OCI-M2 (cell line): ENCODE data around the gene KLK15.
"Not testable (repeated sequence)": the region's sequence is repeated elsewhere in the genome, so short reads cannot be mapped to it uniquely, and the experiment has no call there.

ENCODE experiments used
- DNase-seq: peaks from one replicate; lab custom pipeline; 2025; ENCODE audit not compliant: unreplicated experiment; lab: John Stamatoyannopoulos, UW

The KLK15 gene

DNA sequence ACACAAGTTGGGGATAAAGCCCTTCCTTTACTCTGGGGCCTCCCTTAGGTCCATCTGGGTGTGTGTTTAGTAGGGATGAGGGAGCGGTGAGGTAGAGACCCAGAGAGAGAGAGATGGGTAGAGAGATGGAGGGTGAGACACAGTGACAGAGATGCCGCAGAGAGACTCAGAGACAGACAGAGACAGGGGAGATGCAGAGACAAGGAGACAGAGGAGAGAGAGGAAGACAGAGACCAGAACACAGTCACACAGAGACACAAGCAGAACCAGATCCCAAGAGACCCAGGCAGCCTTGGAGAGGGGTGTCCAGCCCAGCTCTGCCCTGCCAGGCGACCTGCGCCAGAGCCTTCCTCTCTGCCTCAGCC, 12.1 kb downstream of the KLK15 start:
- no peak for DNase-seq

DNA sequence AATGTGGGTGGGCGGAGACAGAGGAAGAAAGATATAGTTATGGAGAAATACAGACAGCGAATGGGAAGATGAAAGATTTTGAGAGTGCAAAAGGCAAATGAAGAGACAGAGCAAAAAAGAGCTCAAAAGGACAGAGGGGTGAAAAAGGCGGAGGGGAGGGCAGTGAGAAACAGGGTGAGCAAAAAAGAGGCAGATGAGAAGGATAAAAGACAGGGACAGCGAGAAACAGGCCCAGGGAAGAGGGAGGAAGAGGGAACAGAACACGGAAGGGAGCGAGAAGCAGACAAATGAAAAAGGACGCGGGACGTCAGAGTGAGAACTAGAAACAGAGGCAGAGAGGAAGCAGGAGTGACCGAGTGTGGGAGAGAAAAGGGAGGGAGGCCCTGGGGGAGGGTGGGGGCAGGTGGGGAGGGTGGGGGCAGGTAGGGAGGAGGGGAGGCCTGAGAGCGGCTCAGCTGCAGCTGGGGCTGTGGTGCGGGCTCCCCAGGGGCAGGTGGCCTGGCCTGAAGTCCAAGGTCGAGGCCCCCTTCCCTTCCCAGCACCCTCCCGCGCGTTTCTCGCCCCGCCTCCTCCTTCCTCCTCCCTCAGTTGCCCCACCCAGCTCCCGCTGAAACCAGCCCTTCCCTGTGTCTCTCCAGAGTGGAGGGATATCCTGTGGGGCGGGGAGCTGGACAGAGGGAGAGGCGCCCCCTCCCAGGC, 12.7 kb downstream of the KLK15 start:
- no peak for DNase-seq

DNA sequence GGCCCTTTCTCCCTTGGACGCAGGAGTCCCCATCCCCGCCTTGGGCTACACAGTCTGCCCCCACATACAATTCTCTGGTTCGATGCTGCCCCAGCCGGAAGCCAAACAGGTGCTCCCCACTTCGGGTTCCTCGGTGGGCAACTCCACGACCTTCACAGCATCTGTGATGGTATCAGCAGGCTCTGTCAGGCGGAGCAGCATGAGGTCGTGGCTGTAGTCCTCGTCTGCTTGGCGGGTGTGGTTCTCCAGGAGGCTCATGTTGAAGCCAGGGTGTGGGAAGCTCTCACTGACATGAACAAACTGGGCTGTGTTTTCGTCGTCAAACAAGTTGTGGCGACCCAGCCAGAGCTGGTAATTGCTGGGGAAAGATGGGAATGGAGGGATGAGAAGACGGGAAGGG, 13.3 kb downstream of the KLK15 start:
- no peak for DNase-seq

GRCh38 chr19:50819636-50820035, 13.7 kb downstream of the KLK15 start:
- DNase-seq: no peak

DNA sequence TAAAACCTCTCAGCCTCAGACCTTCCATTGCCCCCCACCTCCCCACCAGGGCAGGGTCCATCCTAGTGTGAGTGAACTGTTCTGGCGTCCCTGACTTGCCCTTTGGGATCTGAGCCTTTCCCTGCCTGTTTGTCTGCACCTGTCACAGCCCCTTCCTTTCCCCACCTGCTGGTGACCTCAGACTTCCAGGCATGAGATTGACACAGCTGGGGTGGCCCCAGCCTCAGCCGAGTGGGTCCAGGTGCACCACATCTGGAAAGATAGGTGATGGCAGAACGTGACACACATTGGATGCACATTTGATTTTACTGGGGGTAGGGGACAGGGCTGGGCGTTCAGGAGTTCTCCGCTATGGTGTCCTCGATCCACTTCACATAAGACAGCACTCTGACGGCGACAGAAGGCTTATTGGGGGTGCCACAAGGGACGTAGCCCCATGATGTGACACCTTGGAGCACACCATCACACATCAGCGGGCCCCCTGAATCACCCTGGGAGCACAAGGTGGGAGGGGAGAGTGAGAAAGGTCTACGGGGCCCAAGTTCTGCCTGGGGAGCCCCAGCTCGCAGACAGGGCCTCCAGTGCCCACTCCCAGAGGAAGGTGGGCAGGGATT, 14.4 kb downstream of the KLK15 start:
- no peak for DNase-seq

DNA sequence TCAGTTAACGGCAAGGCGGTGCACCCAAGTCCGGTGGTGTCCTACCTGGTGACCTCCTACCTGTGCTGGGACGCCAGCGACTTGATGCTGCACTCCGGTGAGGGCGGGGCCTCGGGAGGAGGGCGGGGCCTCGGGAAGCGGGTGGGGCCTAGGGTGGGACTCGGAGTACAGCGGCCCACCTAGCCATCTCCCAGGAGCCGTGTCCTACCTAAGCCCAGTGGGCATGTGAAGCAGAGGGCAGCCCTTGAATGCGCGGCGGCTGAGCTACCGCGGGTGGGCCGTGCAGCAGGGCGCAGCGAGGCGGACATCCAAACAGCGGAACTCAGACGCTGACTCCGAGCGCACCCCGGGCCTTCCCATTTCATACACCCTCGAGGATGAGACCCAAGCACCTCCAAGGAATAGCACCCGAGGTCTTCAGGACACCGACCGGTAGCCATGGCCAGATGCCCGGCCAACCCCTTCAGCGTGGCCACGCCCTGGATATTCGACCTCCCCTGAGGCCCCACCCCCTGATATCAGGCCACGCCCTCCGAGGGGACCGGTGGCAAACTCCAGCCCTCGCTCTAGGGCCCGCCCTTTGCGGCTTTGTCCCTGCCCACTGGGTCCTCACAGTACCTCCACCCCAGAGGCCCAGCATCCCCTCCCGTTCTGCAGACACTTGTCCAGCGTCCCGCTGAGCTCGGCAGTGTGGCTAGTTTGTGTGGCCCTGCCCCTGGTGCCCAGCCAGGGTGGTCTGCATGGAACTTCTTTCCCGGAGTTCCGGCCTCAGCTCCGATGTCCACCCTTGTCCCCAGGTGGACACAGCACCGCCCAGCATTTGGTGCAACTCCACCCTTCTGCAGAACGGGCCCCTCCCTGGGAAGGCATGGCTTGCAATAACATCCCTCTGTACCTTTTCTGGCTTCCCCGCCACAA, 15.2 kb downstream of the KLK15 start:
- no peak for DNase-seq

GRCh38 chr19:50815439-50815838, 17.9 kb downstream of the KLK15 start:
- no peak for DNase-seq

DNA sequence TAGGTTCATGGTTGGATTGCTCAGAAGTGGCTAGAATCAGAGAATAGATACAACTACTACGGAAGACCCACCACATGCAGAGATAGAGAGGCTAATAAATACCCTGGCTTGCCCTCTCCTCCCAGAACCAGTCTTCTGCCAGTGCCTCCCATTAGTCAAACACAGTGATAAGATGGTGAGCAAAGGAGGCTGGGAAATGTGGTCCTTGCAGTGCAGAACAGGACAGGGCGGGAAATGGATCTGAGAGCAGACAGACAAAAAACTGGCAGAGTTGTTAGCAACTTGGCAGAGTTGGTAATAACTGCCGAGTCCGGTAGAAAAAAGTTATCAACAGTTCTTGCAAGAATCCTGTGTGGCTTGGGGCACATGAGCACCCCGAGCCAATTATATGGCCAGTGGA, 18.5 kb downstream of the KLK15 start:
- DNase-seq: no peak

DNA sequence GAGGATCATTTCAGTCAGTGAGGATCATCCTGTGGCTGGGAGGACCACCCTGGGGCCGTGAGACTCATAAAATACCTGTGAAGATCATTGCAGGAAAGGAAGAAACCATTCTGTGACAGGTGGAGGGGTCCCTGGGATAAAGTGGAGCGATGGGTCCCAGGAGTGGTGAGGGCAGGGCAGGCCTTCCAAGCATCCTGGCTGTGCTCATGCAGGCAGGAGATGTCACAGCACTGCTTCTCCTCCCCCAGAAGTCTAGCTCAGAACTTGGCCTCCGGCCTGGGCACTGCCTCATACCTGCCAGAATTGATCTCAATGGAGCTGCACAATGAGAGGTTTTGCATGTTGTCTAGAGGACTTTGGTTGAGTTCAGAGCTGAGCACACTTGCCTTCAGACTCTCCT, 20.9 kb downstream of the KLK15 start:
- no peak for DNase-seq

- not testable (repeated sequence) for DNase-seq
These were observed 21.6 kb downstream of the KLK15 start for GRCh38 chr19:50811622-50812238.

- DNase-seq: no peak
These were observed 24.5 kb downstream of the KLK15 start for GRCh38 chr19:50808856-50809255.

GRCh38 chr19:50804420-50805272, 28.7 kb downstream of the KLK15 start:
- DNase-seq: peak; percentile 87

- no peak for DNase-seq
These were observed 29.5 kb downstream of the KLK15 start for GRCh38 chr19:50803633-50804419.

DNA sequence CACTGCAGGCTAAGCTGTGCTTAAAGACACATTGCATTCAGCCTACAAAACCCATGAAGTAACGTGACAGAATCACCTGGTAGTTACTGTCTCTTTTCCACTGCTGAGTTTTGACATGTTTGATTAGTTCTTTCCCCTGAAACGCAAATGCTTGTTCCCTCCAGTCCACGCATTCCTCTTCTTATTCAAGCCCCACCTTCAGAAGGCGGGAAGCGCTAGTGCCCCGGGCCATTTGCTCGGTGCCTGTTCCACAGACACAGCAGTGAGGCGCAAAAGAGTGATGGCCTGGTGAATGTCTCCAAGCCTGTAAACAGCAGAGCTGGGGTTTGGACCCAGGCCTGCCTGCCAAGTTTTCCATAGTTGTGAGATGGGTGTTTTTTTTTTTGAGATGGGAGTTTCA, 32.3 kb downstream of the KLK15 start:
- DNase-seq: no peak

GRCh38 chr19:50799547-50799851, 33.9 kb downstream of the KLK15 start:
- no peak for DNase-seq

DNA sequence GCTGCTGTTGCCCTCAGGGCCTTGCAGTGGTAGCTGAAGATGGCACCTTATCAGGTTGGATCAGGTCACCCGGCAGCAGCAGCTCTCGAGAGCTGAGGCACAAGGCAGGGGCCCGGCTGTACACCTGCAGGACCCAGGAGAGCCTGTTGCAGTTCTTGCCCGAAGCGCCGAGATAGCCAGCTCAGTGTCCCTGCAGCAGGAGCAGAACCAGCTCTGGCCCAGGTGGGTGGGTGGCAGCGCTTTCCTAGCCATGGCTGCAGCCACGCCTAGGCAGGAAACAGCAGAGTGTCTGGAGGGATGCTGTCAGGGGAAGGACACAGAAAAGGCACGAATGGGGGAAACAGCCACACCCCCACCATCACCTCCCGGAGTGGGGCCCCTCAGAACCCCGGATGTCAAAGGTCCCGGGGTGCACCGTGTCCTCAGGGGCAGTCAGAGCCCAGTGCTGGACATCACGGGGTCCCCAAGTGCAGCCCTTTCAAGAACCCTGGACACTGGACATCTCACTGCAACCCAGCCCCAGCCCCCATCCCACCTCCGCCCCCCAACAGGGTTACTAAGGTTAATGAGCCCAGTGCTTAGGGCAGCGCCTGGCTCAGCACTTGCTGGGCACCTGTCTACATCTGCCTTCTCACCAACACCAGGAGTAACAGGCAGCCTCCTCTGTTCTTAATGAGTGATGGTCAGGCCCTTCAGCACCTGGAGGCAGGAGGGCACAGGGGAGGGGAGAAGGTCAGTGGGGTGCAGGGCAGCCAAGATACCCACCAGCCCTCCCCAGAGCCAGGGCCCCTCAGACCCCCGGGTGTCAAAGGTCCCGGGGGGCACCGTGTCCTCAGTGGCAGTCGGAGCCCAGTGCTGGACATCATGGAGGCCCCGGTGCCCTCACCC, 34.5 kb downstream of the KLK15 start:
- DNase-seq: no peak

DNA sequence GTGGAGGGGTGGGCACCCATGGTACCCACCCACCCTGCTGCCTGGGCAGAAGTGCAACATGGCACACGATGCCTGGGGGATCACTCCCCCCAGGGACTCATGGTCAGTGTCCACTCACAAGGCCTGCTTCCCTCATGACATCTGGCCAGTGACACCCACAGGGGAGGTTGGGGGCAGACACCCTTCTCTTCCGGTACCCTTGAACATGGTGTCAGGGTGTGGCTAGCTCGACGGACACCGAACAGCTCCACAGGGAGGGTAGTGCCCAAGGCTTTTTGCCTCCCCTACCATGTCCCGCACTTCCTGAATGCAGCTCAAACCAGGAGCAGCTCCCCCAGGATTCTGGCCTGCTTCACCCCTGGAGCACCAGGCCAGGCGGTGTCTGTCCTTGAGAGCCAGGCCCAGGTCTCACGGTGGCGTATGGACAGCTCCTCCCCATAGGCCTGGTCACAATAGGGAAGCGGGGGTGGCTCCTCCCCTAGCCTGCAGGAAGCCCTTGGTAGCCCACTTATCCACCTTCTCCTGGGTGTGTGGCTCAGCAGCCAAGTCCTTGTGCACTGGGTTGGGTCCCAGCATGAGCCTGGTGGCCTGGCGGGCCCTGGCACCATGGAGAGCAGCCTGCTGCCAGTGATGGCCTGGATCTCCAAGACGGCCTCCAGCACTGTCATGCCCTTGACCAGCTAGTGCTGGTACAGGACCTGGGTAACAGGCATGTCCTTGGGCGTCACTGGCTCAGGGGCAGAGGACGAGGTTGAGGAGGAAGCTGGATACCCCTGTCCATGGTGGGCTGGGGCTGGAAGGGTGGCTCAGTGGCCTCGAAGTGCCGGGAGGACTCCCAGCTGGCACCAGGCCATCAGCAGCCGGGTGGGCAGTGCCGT, 35.4 kb downstream of the KLK15 start:
- no peak for DNase-seq

- DNase-seq: no peak
These were observed 36.0 kb downstream of the KLK15 start for GRCh38 chr19:50797429-50797780.
